Neural cell (in vitro differentiated cells): ENCODE data around the gene PRKACB. TPM values are rescaled to one million over a fixed set of nuclear protein-coding genes. Genes with fewer than 3 reads are reported as not detected.

ENCODE experiments used
- H2AFZ ChIP-seq: fragments of 200-600, 300-800 bp; sonication (generic), shearing (Covaris generic); 2 replicates; pipeline ENCODE4 v1.6.0; 2014; ENCODE audit warnings: low read depth, mild to moderate bottlenecking, antibody characterized with exemption, low read length, moderate library complexity
- H3F3A ChIP-seq: fragments of 200-600 bp; shearing (Covaris generic); 2 replicates; pipeline ENCODE4 v1.6.1; 2016; ENCODE audit warnings: mild to moderate bottlenecking, moderate library complexity, mixed read lengths, antibody characterized with exemption, low read length; ENCODE audit not compliant: insufficient read depth, poor library complexity, severe bottlenecking
- H3K27ac ChIP-seq: fragments of 200-600, 300-800 bp; sonication (generic), shearing (Covaris generic); 2 replicates; pipeline ENCODE4 v1.5.1; 2014; ENCODE audit warnings: mild to moderate bottlenecking, low read length, moderate library complexity
- H3K27me3 ChIP-seq: fragments of 300-800, 200-600 bp; sonication (generic), shearing (Covaris generic); 2 replicates; pipeline ENCODE4 v1.6.0; 2014; ENCODE audit warnings: mild to moderate bottlenecking, low read depth, low read length, moderate library complexity; ENCODE audit not compliant: insufficient read depth
- H3K36me3 ChIP-seq: fragments of 300-800, 200-600 bp; sonication (generic), shearing (Covaris generic); 2 replicates; pipeline ENCODE4 v1.5.1; 2014; ENCODE audit warnings: mild to moderate bottlenecking, antibody characterized with exemption, low read length, moderate library complexity; ENCODE audit not compliant: insufficient read depth
- H3K4me2 ChIP-seq: fragments of 300-800, 200-600 bp; sonication (generic), shearing (Covaris generic); 2 replicates; pipeline ENCODE4 v1.6.0; 2014; ENCODE audit warnings: mild to moderate bottlenecking, low read length
- H3K4me3 ChIP-seq: fragments of 300-800, 200-600 bp; sonication (generic), shearing (Covaris generic); 2 replicates; pipeline ENCODE4 v1.5.1; 2014; ENCODE audit warnings: mild to moderate bottlenecking, low read length, moderate library complexity
- H3K79me2 ChIP-seq: fragments of 200-600 bp; shearing (Covaris generic); replicated peaks from 2 replicates; pipeline ENCODE4 v1.6.0; 2014; ENCODE audit warnings: mild to moderate bottlenecking, low read length, moderate library complexity; ENCODE audit not compliant: insufficient read depth
- H3K9ac ChIP-seq: fragments of 300-800, 200-600 bp; sonication (generic), shearing (Covaris generic); 2 replicates; pipeline ENCODE4 v1.6.1; 2016; ENCODE audit warnings: mild to moderate bottlenecking, low read length, mixed read lengths
- H3K9me2 ChIP-seq: fragments of 200-600 bp; shearing (Covaris generic); 2 replicates; pipeline ENCODE4 v1.6.1; 2016; ENCODE audit warnings: mild to moderate bottlenecking, low read length, mixed read lengths; ENCODE audit not compliant: insufficient read depth
- H3K9me3 ChIP-seq: fragments of 200-600, 300-800 bp; sonication (generic), shearing (Covaris generic); 2 replicates; pipeline ENCODE4 v1.6.1; 2016; ENCODE audit warnings: mild to moderate bottlenecking, mixed run types, low read length, moderate library complexity, mixed read lengths
- H4K20me1 ChIP-seq: fragments of 200-600 bp; shearing (Covaris generic); 2 replicates; pipeline ENCODE4 v1.6.1; 2016; ENCODE audit warnings: mild to moderate bottlenecking, mixed run types; ENCODE audit not compliant: insufficient read depth
- CTCF ChIP-seq: fragments of 450-650 bp; IDR thresholded peaks from 2 replicates; pipeline ENCODE4 v1.5.1; 2014; ENCODE audit warnings: antibody characterized with exemption, mild to moderate bottlenecking, moderate library complexity; ENCODE audit not compliant: poor library complexity, severe bottlenecking
- EP300 ChIP-seq: fragments of 450-650 bp; conservative IDR thresholded peaks from 2 replicates; pipeline ENCODE4 v1.6.1; 2014; ENCODE audit warnings: antibody characterized with exemption, mild to moderate bottlenecking, moderate library complexity; ENCODE audit not compliant: poor library complexity, severe bottlenecking
- EZH2 ChIP-seq: fragments of 200-600, 300-800 bp; shearing (Covaris generic), sonication (generic); IDR thresholded peaks from 2 replicates; pipeline ENCODE4 v1.6.1; 2014; ENCODE audit warnings: antibody characterized with exemption, low read length, borderline replicate concordance, mild to moderate bottlenecking; ENCODE audit not compliant: insufficient read depth, poor library complexity, severe bottlenecking
- MXI1 ChIP-seq: fragments of 450-650 bp; conservative IDR thresholded peaks from 2 replicates; pipeline ENCODE4 v1.6.1; 2014; ENCODE audit warnings: antibody characterized with exemption, mild to moderate bottlenecking; ENCODE audit not compliant: poor library complexity, severe bottlenecking
- POLR2AphosphoS5 ChIP-seq: IDR thresholded peaks from 2 replicates; pipeline ENCODE4 v1.6.1; 2012
- RAD21 ChIP-seq: fragments of 450-650 bp; conservative IDR thresholded peaks from 2 replicates; pipeline ENCODE4 v1.6.1; 2014; ENCODE audit warnings: antibody characterized with exemption, mild to moderate bottlenecking, moderate library complexity
- REST ChIP-seq: IDR thresholded peaks from 2 replicates; pipeline ENCODE4 v1.6.1; 2012; ENCODE audit warnings: borderline replicate concordance
- SMC3 ChIP-seq: fragments of 450-650 bp; conservative IDR thresholded peaks from 2 replicates; pipeline ENCODE4 v1.6.1; 2014; ENCODE audit warnings: antibody characterized with exemption, mild to moderate bottlenecking, moderate library complexity; ENCODE audit not compliant: poor library complexity
- TAF1 ChIP-seq: IDR thresholded peaks from 2 replicates; pipeline ENCODE4 v1.6.1; 2012; ENCODE audit warnings: low read depth
- polyA plus RNA-seq: library from polyadenylated mRNA; depleted of rRNA; stranded (reverse); fragments of >200 nt; gene quantifications from 2 replicates; pipeline ENCODE4 v1.2.3, GENCODE V29; 2014

The PRKACB gene
- polyA plus RNA-seq, 1 donor from 2014 or later, result 979 TPM

- Histone ChIP-seq H3K4me3 (no peak overlapping the region), H4K20me1 (no peaks in the 10 kb centered on the region), H3K27ac (no peak overlapping the region), H3K27me3 (no peaks in the 10 kb centered on the region), H3K9me2 (no peaks in the 10 kb centered on the region), H3K9ac (no peak overlapping the region), H2AFZ (no peak overlapping the region), H3F3A (no peaks in the 10 kb centered on the region), H3K79me2 (no peaks in the 10 kb centered on the region), H3K4me2 (no peak overlapping the region), H3K36me3 (no peaks in the 10 kb centered on the region), H3K9me3 (no peaks in the 10 kb centered on the region)
- no peak for TF ChIP-seq EP300
- TF ChIP-seq TAF1, result no peak
- TF ChIP-seq RAD21, result no peak
- no peak for TF ChIP-seq MXI1
- TF ChIP-seq POLR2AphosphoS5, result no peak
- no peak for TF ChIP-seq CTCF
- TF ChIP-seq REST, result no peak
- TF ChIP-seq SMC3, result no peak
- TF ChIP-seq EZH2, result no peak
Measured at GRCh38 chr1:84250668-84251067, 106.6 kb downstream of the PRKACB start.

- TF ChIP-seq REST (no peak), POLR2AphosphoS5 (peak; percentile 56), CTCF (no peak), MXI1 (no peak), RAD21 (no peak), TAF1 (no peak), SMC3 (no peak), EZH2 (no peak), EP300 (peak; percentile 19)
- no peak overlapping the region for H2AFZ ChIP-seq
- no peaks in the 10 kb centered on the region for H3F3A ChIP-seq
- no peaks in the 10 kb centered on the region for H4K20me1 ChIP-seq
- H3K27ac ChIP-seq, result peak overlapping the region; percentile 41
- no peaks in the 10 kb centered on the region for H3K79me2 ChIP-seq
- no peak overlapping the region for H3K4me2 ChIP-seq
- no peak overlapping the region for H3K9ac ChIP-seq
- H3K36me3 ChIP-seq, result no peaks in the 10 kb centered on the region
- no peak overlapping the region for H3K4me3 ChIP-seq
- no peaks in the 10 kb centered on the region for H3K27me3 ChIP-seq
- no peaks in the 10 kb centered on the region for H3K9me2 ChIP-seq
- no peaks in the 10 kb centered on the region for H3K9me3 ChIP-seq
Measured at GRCh38 chr1:84253036-84253435, 109.0 kb downstream of the PRKACB start.
